GM18499 (cell line): ENCODE measurements around the gene FZD7.

ENCODE experiments used
- ATAC-seq: cut with Tn5 transposase; IDR thresholded peaks from one replicate; pipeline ENCODE4 v1.9.1; 2021; ENCODE audit warnings: moderate number of reproducible peaks; ENCODE audit not compliant: insufficient read depth, unreplicated experiment

Gene FZD7

DNA sequence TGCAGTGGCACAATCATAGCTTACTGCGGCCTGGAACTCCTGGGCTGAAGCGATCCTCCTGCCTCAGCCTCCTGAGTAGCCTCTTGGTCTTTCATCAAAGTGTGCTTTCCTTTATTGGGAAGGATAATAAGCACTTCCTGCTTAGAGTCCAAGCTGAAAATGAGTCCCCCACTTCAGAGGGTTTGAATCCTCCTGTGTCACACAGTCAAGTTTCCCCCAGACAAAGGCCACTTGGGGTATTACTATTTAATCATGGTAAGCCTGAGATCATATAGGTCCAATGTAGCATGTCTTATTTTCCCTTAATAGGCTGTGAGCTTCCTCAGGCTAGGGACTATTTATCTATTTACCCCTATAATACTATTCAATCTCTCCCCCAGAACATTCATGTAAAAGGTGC is 28.0 kb downstream of the FZD7 start:
- ATAC-seq: no peak

DNA sequence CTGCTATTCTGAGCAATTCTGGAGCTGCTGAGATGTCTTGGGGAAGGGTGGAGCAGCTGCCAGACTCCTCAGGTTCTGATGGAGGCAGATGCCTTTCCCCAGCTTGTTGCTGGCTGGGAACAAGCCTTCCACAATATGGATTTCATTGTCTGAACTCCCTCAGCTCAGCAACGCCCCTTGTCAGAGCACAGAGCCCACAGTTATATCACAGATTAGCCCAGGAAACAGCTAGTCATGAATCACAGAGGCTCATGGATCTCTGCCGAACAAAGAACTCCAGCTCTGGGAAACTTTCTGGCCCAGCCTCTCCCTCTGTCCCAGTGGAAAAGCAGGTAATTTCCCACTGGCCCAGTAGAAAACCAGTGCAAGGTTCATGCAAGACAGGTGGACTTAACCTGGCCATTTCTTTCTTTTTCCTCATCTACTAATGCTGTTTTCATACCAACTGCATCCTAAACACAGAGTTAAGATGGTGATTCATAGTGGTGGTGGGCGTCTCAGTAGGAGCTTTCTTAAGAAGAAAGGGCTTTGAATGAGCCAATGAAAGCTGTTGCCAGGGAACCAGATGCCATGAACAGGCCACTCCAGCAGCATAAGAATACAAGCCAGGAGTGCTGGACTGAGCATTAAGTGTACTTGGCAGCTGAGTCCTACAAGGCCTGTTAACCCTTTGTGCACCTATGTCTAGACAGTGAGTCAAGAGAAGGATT is 30.7 kb downstream of the FZD7 start:
- ATAC-seq: no peak

DNA sequence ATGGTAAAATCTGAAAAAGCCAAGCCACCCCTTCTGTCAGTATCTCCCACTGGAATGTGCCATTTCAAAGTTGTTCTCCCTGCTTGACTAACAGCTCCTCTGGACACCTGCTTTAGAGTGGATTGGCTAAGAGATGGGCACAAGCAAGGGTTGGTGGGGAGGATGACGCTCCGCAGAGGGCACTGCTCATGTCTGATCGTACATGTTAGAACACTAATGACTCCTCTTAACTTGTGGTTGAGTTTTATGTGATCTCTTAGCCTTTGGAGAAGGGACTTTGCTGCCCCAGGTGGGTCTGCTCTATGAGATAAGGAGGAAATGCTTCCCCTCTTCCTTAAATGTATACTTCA is 31.2 kb downstream of the FZD7 start:
- ATAC-seq: no peak

DNA sequence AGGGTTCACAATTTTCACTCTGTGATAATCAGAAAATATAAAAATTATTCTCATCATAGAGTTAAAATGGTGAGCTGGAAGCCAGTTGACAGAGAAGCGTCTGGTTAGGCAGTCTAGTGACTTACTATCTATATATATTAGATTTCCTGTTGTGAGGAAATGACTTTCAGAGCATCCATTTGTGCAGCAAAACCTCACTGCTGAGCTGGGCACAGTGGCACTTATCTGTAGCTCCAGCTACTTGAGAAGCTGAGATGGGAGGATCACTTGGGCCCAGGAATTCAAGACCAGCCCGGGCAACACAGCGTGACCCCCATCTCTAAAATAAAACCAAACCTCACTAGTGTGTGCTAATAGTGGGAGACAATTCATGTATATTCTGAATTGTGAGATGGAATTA is 32.2 kb downstream of the FZD7 start:
- ATAC-seq: no peak

DNA sequence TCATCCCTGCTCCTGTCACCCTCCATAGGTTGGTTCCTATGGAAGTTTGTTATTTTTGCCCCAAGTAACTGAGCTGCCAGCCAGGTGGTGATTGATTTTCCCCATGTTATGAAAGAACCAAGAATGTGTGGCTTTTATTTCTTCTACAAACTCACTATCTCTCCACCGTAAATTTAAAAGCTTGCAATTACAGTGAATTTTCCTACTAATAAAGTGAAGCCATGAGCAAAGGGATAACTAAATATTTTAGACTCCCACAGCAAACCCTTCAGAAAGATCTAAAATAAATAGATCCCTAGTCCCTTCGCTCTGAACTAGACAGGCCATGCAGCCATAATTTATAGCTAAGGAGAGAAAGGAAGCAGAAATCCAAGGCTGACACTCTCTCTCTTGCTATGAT is 33.2 kb downstream of the FZD7 start:
- ATAC-seq: no peak

DNA sequence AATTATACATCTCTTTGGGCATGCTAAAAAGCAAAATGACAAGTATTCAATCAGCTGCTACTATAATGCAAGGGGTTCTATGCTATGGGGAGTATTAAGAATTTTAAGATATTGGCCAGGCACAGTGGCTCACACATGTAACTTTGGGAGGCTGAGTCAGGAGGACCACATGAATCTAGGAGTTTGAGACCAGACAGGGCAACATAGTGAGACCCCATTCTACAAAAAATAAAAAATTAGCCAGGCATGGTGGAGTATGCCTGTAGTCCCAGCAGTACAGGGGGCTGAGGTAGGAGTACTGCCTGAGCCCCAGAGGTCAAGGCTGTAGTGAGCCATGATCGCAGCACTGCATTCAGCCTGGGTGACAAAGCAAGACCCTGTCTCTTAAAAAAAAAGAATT is 33.9 kb downstream of the FZD7 start:
- no peak for ATAC-seq

DNA sequence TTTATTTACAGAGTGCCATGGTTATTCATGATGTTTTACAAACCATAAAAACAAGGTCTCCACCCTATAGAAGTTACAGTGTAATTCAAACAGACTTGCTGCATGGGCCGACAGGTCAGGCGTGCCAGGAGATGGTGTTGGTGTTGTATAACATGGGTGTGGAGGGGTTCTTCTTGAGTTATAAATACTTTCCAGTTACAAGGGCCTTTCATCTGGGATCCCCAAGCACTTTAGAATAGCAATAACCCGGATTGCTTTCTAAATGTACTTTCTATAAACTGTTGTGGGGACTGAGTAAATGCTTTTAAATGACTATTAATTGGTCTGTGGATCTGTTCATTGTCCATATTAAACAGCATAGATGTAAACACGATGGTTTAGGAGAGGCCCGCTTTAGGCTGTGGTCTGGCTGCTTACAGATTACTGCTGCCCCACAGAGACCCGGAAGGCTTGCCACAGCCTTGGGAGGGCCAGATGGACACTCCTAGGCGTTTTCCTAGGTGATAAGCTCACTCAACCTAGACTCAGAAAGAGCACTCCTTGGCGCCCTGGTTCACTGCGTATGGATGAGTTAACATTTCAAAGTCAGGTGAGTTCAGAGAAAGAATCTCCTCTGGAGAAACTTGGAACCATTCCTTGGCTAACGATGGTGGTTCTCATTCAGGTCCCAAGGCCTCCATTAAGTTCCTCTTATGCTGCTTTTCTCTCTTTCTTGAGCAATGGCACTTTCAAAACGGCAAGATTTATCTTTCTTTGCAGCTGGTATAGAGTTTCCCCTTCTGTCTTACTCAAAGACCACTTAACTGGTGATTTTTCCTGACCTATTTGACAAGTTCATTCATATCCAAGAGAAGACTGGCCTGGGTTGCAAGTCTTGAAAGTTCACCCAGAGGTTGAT is 35.8 kb downstream of the FZD7 start:
- ATAC-seq: no peak

DNA sequence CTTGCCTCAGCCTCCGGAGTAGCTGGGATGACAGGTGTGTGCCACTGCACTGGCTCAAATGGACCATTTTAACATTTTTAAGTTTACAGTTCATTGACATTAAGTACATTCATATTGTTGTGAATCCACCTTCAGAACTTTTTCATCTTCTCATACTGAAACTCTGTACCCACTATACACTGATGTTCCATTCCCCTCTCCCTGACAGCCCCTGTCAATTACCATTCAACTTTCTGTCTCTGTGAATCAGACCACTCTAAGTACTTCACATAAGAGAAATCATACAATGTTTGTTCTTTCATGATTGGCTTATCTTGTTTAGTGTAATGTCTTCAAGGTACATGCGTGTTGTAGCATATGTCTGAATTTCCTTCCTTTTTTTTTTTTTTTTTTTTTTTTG is 37.5 kb downstream of the FZD7 start:
- ATAC-seq: no peak

DNA sequence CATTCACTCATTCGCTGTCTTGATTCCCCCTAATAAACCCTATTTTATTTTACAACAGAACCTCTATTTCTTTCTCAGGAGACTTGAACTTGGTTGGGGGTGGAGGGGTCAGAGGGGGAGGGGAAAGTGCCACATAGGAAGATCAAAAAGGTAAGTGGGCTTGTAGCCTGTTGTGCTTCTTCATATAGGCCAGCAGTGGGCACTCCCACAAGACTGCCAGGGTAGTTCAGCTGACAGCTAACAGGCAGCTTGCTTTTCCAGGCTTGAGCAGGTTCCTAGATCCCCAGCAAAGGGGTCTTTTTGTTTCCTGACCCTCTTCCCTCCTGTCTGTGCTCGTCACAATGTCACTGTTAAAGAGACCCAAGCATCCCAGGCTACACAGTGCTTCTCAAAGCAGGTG is 38.6 kb downstream of the FZD7 start:
- no peak for ATAC-seq

DNA sequence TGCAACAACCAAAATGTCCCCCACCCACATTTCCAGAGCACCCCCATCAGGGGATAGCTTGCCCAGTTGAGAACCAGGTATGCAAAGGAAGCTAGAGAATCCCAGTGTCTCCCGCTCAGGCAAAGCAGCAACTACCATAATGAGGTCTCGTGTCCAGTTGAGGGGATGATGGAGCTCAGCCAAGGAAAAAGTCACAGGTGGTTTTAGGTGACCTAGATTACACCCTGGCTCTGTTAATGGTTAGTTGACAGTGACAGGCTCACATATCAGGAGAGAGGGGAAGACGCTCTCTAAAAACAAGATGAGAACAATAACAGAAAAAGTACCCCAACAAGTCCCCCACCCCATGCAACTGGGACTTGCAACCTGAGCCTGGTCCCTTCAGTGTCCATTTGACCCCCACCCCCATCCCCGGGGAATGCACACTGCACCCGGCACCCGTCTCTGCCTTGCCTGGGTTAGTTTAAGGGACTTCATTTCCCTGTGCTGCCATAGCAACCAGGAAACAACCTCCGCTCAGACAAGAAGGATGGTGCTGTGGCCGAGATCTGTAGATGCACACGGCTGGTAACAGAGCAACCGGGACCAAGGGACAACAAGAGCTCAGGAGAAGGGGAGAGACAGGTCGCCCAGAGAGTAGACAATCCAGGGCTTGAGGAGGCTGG is 39.2 kb downstream of the FZD7 start, which contains the start of gene KIAA2012:
KIAA2012 (plus strand) TSS at position 519 of the 665 bp plus-strand sequence. CDS start 373 bp downstream, outside the sequence.
- no peak for ATAC-seq

DNA sequence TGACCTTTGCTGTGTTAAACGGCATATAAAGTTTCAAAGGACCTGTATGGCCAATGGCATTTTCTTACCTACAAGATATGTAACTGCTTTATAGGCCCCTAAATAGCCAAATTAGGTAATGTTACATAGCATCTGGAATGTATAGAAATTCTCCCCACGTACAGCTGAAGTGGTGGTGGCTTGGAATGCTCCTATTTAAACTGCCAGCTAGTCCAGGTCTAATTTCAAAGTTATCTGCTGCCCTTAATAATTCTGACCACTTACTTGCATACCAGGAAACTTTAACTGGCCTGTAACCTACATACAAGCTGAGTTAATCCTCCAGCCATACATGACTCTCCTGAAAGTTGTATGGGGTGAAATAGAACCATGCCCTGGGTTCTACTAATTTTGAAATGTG is 40.7 kb downstream of the FZD7 start:
- no peak for ATAC-seq

DNA sequence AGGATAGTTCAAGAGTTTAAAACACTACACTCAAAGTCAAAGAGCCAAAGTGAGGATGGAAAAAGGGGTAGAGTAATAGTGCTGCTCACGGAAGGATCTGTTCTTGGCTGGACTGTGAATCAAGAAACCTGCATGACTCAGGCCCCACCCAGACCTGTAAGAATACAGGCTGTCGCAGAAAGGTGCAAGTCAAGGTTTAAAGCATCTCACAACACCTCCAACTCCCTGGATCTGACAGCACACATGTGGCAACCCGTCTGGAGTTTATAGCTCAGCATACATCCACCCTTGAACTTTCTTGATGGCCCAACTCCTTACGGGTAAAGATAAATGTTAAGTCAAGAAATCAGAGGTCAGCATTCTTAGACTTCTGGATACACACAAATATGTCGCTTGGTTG is 45.7 kb downstream of the FZD7 start:
- no peak for ATAC-seq

DNA sequence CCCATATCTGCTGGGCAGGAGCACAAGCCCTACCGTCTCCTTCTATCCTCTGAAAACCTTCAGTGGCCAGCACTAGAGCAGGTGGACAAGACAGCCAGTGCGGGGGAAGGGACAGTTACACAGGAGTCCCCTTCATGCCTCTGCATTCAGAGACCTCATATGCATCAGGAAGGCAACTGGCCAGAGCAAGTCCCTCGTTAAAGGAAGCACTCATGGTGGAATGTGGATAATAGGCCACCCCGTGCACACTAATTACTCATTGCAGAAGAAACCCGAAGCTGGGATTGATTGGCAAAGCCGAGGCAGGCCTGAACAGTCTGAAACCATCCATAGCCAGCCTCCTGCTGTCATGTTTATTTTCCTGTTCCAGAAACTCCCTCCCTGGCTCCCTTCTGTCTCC is 50.6 kb downstream of the FZD7 start:
- ATAC-seq: no peak
